Measurements from ENCODE around the gene TM4SF18.

Gene TM4SF18

GRCh38 chr3:149356044-149356592 lies 22.7 kb upstream of the TM4SF18 start:
- TF ChIP-seq CTCF (conservative IDR thresholded peaks at IDR 0.05; ENCODE audit: low read depth, low read length) = no peak
- no peak for DNase-seq (ENCODE audit: low read depth)
- H3K4me3 ChIP-seq (ENCODE audit: low read depth, low read length) = no peak overlapping the region

GRCh38 chr3:149353581-149354184 lies 20.2 kb upstream of the TM4SF18 start:
- no peak for DNase-seq (ENCODE audit: low read depth)
- no peak for TF ChIP-seq CTCF (conservative IDR thresholded peaks at IDR 0.05; ENCODE audit: low read depth, low read length)
- H3K4me3 ChIP-seq (ENCODE audit: low read depth, low read length) = no peak overlapping the region

DNA sequence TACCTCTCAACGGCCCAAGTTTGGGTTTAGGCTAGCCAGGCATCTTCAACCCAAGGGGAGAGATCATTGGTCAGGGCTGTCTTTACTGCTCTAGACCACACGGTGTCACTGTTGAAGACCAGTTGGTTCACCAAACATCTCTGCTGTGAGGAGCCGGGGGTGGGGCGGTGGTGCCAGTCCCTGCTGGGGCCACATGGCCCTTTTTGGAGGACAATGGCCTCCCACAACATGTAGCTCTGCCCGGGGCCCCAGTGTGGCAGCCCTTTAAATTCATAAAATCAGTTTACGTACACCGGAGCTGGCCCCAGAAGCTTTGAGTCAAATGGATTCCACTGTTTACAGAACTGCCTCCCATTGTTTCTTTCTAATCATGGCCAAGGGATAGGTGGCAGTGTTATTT lies 19.1 kb upstream of the TM4SF18 start:
- H3K4me3 ChIP-seq (ENCODE audit: low read depth, low read length) = no peak overlapping the region
- peak; percentile 76 for DNase-seq (ENCODE audit: low read depth)

GRCh38 chr3:149343951-149344350 lies 10.5 kb upstream of the TM4SF18 start:
- no peak overlapping the region for H3K4me3 ChIP-seq (ENCODE audit: low read depth, low read length)
- TF ChIP-seq CTCF (conservative IDR thresholded peaks at IDR 0.05; ENCODE audit: low read depth, low read length) = no peak
- DNase-seq (ENCODE audit: low read depth) = no peak

More for the DNA sequence above, 19.1 kb upstream of the TM4SF18 start:
- peak; percentile 87 for TF ChIP-seq CTCF (conservative IDR thresholded peaks at IDR 0.05; ENCODE audit: low read depth, low read length)

- peak; percentile 85 for DNase-seq (ENCODE audit: low read depth)
- TF ChIP-seq CTCF (conservative IDR thresholded peaks at IDR 0.05; ENCODE audit: low read depth, low read length) = no peak
- no peak overlapping the region for H3K4me3 ChIP-seq (ENCODE audit: low read depth, low read length)
Measured at GRCh38 chr3:149342413-149343380, 9.3 kb upstream of the TM4SF18 start.

DNA sequence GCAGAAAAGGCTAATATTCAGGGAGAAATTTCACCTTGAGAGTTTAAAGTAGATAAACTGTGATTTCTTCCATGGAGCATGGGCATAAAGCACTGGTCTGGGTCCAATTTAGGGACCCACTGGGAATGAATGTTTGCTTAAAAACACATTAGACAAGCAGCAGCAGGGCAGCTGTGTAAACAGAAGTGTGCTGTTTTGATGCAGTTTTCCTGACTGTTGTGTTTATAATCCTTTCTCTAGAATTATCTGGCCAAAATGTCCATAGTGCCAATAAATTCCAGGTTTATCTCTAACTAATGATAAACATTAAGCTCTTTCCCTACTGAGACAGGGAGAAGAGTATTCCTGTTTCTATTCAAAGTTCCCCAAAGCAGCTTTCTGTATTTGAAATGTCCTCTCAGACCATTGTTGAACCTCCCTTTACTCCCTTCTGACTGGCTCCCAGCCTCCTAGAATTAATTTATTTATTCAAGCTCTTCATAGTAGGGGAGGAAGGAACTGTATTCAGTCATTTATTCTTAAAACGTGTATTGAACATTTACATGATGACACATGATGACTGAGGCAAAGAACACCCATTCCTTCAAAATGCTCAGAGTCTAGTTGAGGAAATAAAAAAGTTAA lies 7.0 kb upstream of the TM4SF18 start:
- H3K4me3 ChIP-seq (ENCODE audit: low read depth, low read length) = no peak overlapping the region
- DNase-seq (ENCODE audit: low read depth) = peak; percentile 23
- no peak for TF ChIP-seq CTCF (conservative IDR thresholded peaks at IDR 0.05; ENCODE audit: low read depth, low read length)

Measured in choroid plexus epithelial cell (primary cell).